ENCODE results near the gene PTPN7.
A peak's percentile ranks its signal among the peaks of the same experiment; 100 is the strongest.
"Not testable (repeated sequence)": the region's sequence is repeated elsewhere in the genome, so short reads cannot be mapped to it uniquely, and the experiment has no call there.

PTPN7 gene

GRCh38 chr1:202197653-202198365, 37.4 kb upstream of the PTPN7 start:
- Mint-ChIP-seq H3K27me3 (ENCODE audit: low read depth) (peaks cover 52% of the 10 kb centered on the region), H3K36me3 (ENCODE audit: low read depth) (no peaks in the 10 kb centered on the region), H3K9me3 (no peaks in the 10 kb centered on the region), H3K4me3 (no peak overlapping the region), H3K4me1 (ENCODE audit: low read depth) (peaks cover 12% of the 10 kb centered on the region), H3K27ac (no peak overlapping the region)
- DNase-seq (ENCODE audit: low spot score) = no peak

GRCh38 chr1:202194328-202194648, 33.9 kb upstream of the PTPN7 start:
- Mint-ChIP-seq H3K27me3 (ENCODE audit: low read depth) (peaks cover 49% of the 10 kb centered on the region), H3K4me1 (ENCODE audit: low read depth) (peaks cover 2% of the 10 kb centered on the region), H3K9me3 (no peaks in the 10 kb centered on the region), H3K36me3 (ENCODE audit: low read depth) (no peaks in the 10 kb centered on the region), H3K27ac (no peak overlapping the region), H3K4me3 (no peak overlapping the region)
- no peak for DNase-seq (ENCODE audit: low spot score)

- Mint-ChIP-seq H3K9me3 (no peaks in the 10 kb centered on the region), H3K4me3 (no peak within 1 kb of the TSS), H3K27ac (no peak within 1 kb of the TSS), H3K36me3 (ENCODE audit: low read depth) (no peaks in the 10 kb centered on the region), H3K27me3 (ENCODE audit: low read depth) (peaks cover 46% of the 10 kb centered on the region), H3K4me1 (ENCODE audit: low read depth) (peaks cover 2% of the 10 kb centered on the region)
- DNase-seq (ENCODE audit: low spot score) = no peak
Measured at GRCh38 chr1:202193614-202194327, 33.4 kb upstream of the PTPN7 start, which contains the start of gene LGR6. Gene LGR6, plus strand, starts transcription at chr1:202193799. Its CDS starts 191 bp downstream, at chr1:202193990.

- H3K27ac Mint-ChIP-seq = no peak overlapping the region
- H3K36me3 Mint-ChIP-seq (ENCODE audit: low read depth) = no peaks in the 10 kb centered on the region
- H3K4me1 Mint-ChIP-seq (ENCODE audit: low read depth) = no peaks in the 10 kb centered on the region
- H3K9me3 Mint-ChIP-seq = no peaks in the 10 kb centered on the region
- peak; percentile 29 for DNase-seq (ENCODE audit: low spot score)
- no peak overlapping the region for H3K4me3 Mint-ChIP-seq
- H3K27me3 Mint-ChIP-seq (ENCODE audit: low read depth) = peaks cover 41% of the 10 kb centered on the region
Measured at GRCh38 chr1:202192770-202193613, 32.6 kb upstream of the PTPN7 start.

- not testable (repeated sequence) for H3K4me3 Mint-ChIP-seq; H3K9me3 Mint-ChIP-seq; DNase-seq (ENCODE audit: low spot score); H3K36me3 Mint-ChIP-seq (ENCODE audit: low read depth); H3K4me1 Mint-ChIP-seq (ENCODE audit: low read depth); H3K27ac Mint-ChIP-seq
- peaks cover 30% of the 10 kb centered on the region for H3K27me3 Mint-ChIP-seq (ENCODE audit: low read depth)
Measured at GRCh38 chr1:202191391-202191790, 31.0 kb upstream of the PTPN7 start.

- no peak for DNase-seq (ENCODE audit: low spot score)
- Mint-ChIP-seq H3K4me1 (ENCODE audit: low read depth) (no peaks in the 10 kb centered on the region), H3K4me3 (no peak overlapping the region), H3K9me3 (no peaks in the 10 kb centered on the region), H3K36me3 (ENCODE audit: low read depth) (no peaks in the 10 kb centered on the region), H3K27me3 (ENCODE audit: low read depth) (peaks cover 18% of the 10 kb centered on the region), H3K27ac (no peak overlapping the region)
Measured at GRCh38 chr1:202189918-202190715, 29.7 kb upstream of the PTPN7 start.

GRCh38 chr1:202189001-202189790, 28.8 kb upstream of the PTPN7 start:
- no peaks in the 10 kb centered on the region for H3K9me3 Mint-ChIP-seq
- H3K27me3 Mint-ChIP-seq (ENCODE audit: low read depth) = peaks cover 10% of the 10 kb centered on the region
- peak; percentile 62 for DNase-seq (ENCODE audit: low spot score)
- H3K4me3 Mint-ChIP-seq = no peak overlapping the region
- peaks cover 7% of the 10 kb centered on the region for H3K4me1 Mint-ChIP-seq (ENCODE audit: low read depth)
- H3K27ac Mint-ChIP-seq = no peak overlapping the region
- no peaks in the 10 kb centered on the region for H3K36me3 Mint-ChIP-seq (ENCODE audit: low read depth)

- H3K9me3 Mint-ChIP-seq = no peaks in the 10 kb centered on the region
- no peak for DNase-seq (ENCODE audit: low spot score)
- no peaks in the 10 kb centered on the region for H3K36me3 Mint-ChIP-seq (ENCODE audit: low read depth)
- H3K4me3 Mint-ChIP-seq = no peak overlapping the region
- H3K27ac Mint-ChIP-seq = no peak overlapping the region
- peaks cover 10% of the 10 kb centered on the region for H3K4me1 Mint-ChIP-seq (ENCODE audit: low read depth)
- peaks cover 3% of the 10 kb centered on the region for H3K27me3 Mint-ChIP-seq (ENCODE audit: low read depth)
Measured at GRCh38 chr1:202187697-202188407, 27.4 kb upstream of the PTPN7 start.

GRCh38 chr1:202187041-202187671, 26.8 kb upstream of the PTPN7 start:
- no peak overlapping the region for H3K27ac Mint-ChIP-seq
- H3K9me3 Mint-ChIP-seq = no peaks in the 10 kb centered on the region
- no peak for DNase-seq (ENCODE audit: low spot score)
- no peaks in the 10 kb centered on the region for H3K36me3 Mint-ChIP-seq (ENCODE audit: low read depth)
- H3K4me3 Mint-ChIP-seq = no peak overlapping the region
- peaks cover 10% of the 10 kb centered on the region for H3K4me1 Mint-ChIP-seq (ENCODE audit: low read depth)
- no peaks in the 10 kb centered on the region for H3K27me3 Mint-ChIP-seq (ENCODE audit: low read depth)

- Mint-ChIP-seq H3K27me3 (ENCODE audit: low read depth) (no peaks in the 10 kb centered on the region), H3K36me3 (ENCODE audit: low read depth) (no peaks in the 10 kb centered on the region), H3K9me3 (no peaks in the 10 kb centered on the region)
Measured at GRCh38 chr1:202186327-202186726, 25.9 kb upstream of the PTPN7 start.

GRCh38 chr1:202184750-202185460, 24.5 kb upstream of the PTPN7 start:
- Mint-ChIP-seq H3K27me3 (ENCODE audit: low read depth) (no peaks in the 10 kb centered on the region), H3K27ac (no peak overlapping the region), H3K36me3 (ENCODE audit: low read depth) (no peaks in the 10 kb centered on the region), H3K4me1 (ENCODE audit: low read depth) (peaks cover 10% of the 10 kb centered on the region), H3K4me3 (no peak overlapping the region), H3K9me3 (no peaks in the 10 kb centered on the region)
- DNase-seq (ENCODE audit: low spot score) = peak; percentile 68

More at GRCh38 chr1:202186327-202186726, 25.9 kb upstream of the PTPN7 start:
- no peak for DNase-seq (ENCODE audit: low spot score)
- Mint-ChIP-seq H3K4me1 (ENCODE audit: low read depth) (peaks cover 10% of the 10 kb centered on the region), H3K27ac (no peak overlapping the region), H3K4me3 (no peak overlapping the region)
